Stimulated activated CD4-positive, alpha-beta T cell treated with anti-CD3 and anti-CD28 coated beads, Interleukin-1b, Interleukin-23, amount 100 ng/mL, for 1 hour (primary cell): Measurements from ENCODE around the gene TFG.

Experiments used
- DNase-seq, 2 donors: peaks; one replicate each; pipeline ENCODE4 v3.0.0-alpha.2; 2020; ENCODE audit warnings: low read depth in 2 of 2

TFG gene

GRCh38 chr3:100796556-100796955 is 87.3 kb downstream of the TFG start:
- no peak for DNase-seq

GRCh38 chr3:100798012-100798411 is 88.7 kb downstream of the TFG start:
- DNase-seq, result no peak
